ENCODE data around the gene IDUA.

IDUA gene

GRCh38 chr4:956531-957230 is 30.2 kb upstream of the IDUA start:
- DNase-seq (ENCODE audit: low spot score): no peak

GRCh38 chr4:957231-957580 is 29.6 kb upstream of the IDUA start:
- DNase-seq (ENCODE audit: low spot score): no peak

- no peak for DNase-seq (ENCODE audit: low spot score)
Observed at GRCh38 chr4:957581-958313, 29.1 kb upstream of the IDUA start.

DNA sequence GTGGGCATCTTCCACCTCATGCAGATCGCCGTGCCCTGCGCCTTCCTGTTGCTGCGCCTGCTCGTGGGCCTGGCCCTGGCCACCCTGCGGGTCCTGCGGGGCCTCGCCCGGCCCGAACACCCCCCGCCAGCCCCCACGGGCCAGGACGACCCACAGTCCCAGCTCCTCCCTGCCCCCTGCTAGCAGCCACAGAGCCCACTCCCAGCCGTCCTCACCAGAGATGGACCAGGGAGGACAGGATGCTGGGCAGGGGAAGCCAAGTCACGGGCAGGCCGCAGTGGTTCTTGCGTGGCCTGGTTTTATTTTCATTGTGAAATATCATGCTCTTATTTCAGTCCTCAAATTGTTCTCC is 28.6 kb upstream of the IDUA start:
- DNase-seq (ENCODE audit: low spot score): no peak

GRCh38 chr4:958696-959337 is 28.0 kb upstream of the IDUA start:
- no peak for DNase-seq (ENCODE audit: low spot score)

GRCh38 chr4:959338-960139 is 27.3 kb upstream of the IDUA start:
- no peak for DNase-seq (ENCODE audit: low spot score)

GRCh38 chr4:960140-960635 is 26.7 kb upstream of the IDUA start:
- no peak for DNase-seq (ENCODE audit: low spot score)

DNA sequence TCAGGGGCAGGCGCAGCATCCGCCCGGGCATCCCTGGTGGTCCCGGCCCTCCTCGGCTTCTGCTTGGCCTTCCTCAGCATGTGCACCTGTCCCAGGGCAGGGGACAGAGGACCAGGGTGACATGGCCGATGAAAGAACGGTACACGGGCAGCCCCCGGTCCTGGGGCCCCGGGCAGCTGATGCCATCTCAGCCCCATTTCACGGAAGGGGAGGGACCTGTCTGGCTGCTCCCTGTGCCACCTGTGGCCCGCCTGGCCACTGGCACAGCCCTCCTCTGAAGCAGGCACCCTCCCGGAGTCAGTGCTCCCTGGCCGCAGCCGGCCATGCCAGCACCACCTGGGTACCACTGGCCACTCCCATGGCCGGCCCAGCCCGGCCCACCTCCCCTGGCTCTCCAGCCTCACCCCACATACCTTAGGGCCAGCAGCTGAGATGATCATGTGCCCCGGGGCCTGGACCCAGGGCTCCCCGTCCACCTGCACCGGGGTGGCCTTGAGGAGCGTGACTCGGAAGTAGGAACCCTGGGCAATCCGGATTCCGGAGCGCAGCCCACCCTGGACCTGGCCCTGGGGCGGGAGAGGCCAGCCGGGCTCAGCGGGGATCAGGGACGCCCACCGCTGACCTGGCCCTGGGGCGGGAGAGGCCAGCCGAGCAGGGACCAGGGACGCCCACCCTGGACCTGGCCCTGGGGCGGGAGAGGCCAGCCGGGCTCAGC is 26.1 kb upstream of the IDUA start:
- DNase-seq (ENCODE audit: low spot score): no peak

DNA sequence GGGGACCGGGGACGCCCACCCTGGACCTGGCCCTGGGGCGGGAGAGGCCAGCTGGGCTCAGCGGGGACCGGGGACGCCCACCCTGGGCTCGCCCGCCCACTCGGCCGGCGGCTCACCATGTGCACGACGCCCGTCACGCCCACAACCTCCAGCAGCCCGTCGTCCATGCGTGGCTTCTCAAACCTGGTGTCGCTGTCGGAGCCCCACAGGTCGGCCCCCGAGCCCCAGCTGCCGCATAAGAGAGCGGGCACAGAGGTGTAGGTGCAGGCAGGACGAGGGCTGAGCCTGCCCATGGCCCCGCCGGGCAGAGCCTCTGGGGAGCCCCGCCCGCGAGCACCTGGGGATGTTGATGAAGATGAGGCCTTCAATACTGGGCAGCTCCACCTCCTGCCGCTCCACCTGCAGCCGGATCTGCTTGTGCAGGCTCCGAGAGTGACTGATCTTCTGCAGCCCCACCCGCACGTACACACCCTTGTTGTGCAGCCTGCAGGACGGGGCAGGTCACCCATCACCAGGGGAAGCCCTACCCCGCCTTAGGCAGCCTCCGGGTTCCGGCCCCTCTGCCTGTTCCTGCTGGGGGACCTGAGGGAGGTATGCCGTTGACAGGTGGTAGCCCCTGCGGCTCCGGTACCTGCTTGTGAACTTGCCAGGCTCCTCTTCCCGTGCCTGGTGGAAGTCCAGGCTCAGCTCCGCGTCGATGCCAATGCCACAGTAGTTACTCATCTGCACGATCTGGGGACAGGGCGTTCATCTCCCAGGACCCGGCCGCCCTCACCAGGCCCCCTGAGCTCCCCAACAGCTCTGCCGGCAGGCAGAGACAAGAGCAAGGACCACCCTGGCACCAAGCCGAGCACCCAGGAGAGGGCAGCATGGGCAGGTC is 25.3 kb upstream of the IDUA start:
- DNase-seq (ENCODE audit: low spot score): no peak

GRCh38 chr4:962231-963208 is 24.3 kb upstream of the IDUA start:
- DNase-seq (ENCODE audit: low spot score): no peak

DNA sequence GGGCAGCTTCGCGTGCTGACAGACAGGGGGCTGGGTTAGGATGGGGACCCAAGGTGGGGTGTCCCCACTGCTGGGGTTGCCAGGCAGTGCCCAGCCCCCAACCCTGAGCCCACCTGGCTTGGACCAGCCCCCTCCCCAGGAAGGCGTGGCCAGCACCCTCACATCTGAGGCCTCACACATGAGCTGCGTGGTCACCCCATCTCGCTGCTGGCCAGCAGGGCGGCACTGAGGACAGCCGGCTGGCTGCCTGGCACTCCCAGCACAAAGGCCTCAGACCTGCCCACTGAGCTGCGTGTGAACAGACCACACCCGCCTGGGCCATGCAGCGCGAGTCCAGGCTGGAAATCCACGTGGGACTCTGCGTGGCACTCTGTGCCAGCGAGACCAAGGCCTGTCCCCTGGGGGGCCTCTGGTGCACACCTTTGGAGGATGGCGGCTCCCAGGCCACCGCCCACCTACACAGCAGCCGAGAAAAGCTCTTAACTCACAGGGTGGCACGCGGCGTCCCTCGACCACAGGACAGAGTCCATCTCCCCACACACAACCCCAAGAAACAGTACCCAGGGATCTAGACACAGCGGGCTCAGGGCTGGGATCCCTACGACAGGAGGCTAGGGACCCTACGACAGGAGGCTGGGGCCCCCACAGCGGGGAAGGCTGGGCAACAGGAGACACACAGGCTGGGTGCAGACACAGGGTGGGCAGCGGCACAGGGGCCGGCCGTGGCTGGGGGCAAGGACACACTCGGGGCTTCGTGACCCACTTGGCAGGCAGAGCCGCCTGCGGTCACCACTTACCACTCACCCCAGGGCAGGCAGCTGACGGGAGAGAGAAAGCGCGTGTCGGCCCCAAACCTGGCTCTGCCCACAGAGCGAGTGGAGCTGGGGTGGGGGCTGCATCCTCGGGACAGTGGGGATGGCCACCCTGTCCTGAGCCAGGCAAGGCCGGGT is 23.3 kb upstream of the IDUA start:
- no peak for DNase-seq (ENCODE audit: low spot score)

- DNase-seq (ENCODE audit: low spot score): no peak
Observed at GRCh38 chr4:964346-965025, 22.4 kb upstream of the IDUA start.

- DNase-seq (ENCODE audit: low spot score): no peak
Observed at GRCh38 chr4:965048-965765, 21.6 kb upstream of the IDUA start.

GRCh38 chr4:965766-966134 is 21.1 kb upstream of the IDUA start:
- no peak for DNase-seq (ENCODE audit: low spot score)

DNA sequence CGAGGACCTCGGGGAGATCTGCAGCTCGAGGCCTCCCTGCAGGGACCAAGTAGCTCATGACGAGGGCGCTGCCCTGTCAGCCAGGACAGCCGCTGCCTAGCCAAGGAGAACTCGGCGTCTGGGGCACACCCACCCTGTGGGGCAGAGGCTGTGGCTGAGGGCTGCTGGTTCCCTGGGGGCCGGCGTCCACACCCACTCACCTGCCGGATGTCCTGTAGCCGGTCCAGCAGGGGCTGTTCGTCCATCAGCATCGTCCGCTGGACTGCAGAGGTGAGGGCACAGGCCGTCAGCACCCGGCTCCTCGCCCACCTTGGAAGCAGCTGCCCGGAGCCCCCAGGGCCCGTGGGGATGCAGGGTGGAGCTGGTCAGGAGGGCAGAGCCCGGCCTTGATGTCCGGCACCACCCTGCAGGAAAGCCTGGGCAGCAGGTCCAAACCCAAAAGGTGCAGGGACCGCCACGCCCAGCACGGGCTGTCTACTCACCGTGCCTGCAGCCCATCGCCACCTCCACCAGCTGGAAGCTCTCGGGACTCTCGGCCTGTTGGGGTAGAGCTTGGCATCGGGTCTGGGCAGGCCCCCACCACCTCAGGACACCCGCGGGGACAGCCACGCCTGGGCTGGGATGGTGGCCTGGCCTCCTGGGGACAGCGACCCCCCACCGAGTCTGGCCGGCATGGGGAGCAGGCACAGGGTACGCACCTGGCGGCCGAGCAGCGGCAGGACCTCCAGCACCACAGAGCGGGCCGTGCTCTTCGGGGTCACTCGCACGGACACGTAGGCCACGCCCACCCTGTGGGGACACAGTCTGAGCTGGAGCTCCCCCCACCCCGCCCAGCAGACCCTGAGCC is 20.4 kb upstream of the IDUA start:
- DNase-seq (ENCODE audit: low spot score): no peak

Measured in NAMALWA (cell line).